BJ (cell line): ENCODE results near the gene ANO1. TPM values are rescaled to one million over a fixed set of nuclear protein-coding genes. Genes with fewer than 3 reads are reported as not detected.

ENCODE experiments used
- CTCF ChIA-PET: fragments of 350-600 bp; formaldehyde crosslinking; extraction: SDS; loops from one replicate; lab custom pipeline; 2021; ENCODE audit warnings: antibody characterized with exemption, inconsistent platforms; lab: Yijun Ruan, JAX
- POLR2A ChIA-PET: fragments of 300-600 bp; sonication (Branson Sonifier 250); formaldehyde crosslinking; extraction: SDS; loops from one replicate; lab custom pipeline; 2021; ENCODE audit warnings: antibody characterized with exemption; lab: Charles Lee
- DNase-seq: peaks from one replicate; pipeline ENCODE4 v3.0.0-alpha.2; 2011; ENCODE audit warnings: low read depth
- H3K27me3 ChIP-seq: 2 replicates; pipeline ENCODE4 v1.6.0; 2011; ENCODE audit warnings: low read length; ENCODE audit not compliant: control insufficient read depth, insufficient read depth
- H3K36me3 ChIP-seq: 2 replicates; pipeline ENCODE4 v1.5.1; 2011; ENCODE audit warnings: low read length; ENCODE audit not compliant: control insufficient read depth, insufficient read depth
- H3K4me3 ChIP-seq: 2 replicates; pipeline ENCODE4 v1.5.1; 2011; ENCODE audit warnings: low read depth, mild to moderate bottlenecking, control low read depth, low read length
- CTCF ChIP-seq: IDR thresholded peaks from 2 replicates; pipeline ENCODE4 v1.5.1; 2011; ENCODE audit warnings: low read depth, mild to moderate bottlenecking, control low read depth, inconsistent platforms, low read length, moderate library complexity; ENCODE audit not compliant: insufficient read depth
- polyA plus RNA-seq: library from polyadenylated mRNA; depleted of rRNA; stranded (reverse); fragments of >200 nt; gene quantifications from 2 replicates; pipeline ENCODE4 v1.2.3, GENCODE V29; 2011

Gene ANO1
- polyA plus RNA-seq, 1 experiment: 0.10 TPM

- POLR2A ChIA-PET: no interaction called here
These were observed 22.7 kb downstream of the ANO1 start for GRCh38 chr11:70100791-70101190.

DNA sequence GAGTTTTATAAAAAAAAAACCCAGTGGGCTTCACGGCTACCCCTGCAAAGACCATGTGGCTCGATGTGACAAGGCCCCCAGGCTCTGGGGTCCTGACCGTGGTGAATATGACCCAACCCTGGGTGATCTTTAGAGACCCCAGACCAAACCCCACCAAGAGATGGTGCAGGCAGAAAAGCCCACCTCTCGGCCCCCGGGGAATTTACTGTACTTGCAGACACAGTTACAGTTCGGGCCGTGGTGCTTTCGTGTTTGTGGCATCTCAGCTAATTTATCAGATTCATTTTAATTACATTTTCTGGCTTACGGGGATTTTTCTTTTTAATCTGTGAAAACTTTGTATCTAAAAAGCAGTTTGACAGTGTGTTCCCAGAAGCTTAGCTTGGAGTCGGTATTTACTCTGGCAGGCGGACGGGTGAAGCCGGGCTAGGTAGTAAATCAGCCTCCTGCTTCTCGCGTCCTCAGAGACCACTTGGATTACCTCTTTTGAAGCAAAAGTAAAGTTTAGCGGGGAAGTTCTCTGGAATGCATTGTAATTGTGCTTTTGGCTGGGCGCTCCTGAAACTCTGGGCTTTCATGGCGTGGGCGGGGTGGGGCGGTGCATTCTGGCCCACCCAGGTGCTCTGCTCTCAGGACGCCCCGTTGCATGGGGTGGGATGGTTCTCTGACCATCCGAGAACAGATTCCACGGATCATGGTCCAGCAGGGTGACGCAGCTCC, 25.3 kb downstream of the ANO1 start:
- ChIA-PET POLR2A (no interaction called here), CTCF (no interaction called here)
- no peak overlapping the region for H3K4me3 ChIP-seq
- no peak for TF ChIP-seq CTCF
- H3K27me3 ChIP-seq: peaks cover 7% of the 10 kb centered on the region
- H3K36me3 ChIP-seq: no peaks in the 10 kb centered on the region
- no peak for DNase-seq

More at GRCh38 chr11:70100791-70101190, 22.7 kb downstream of the ANO1 start:
- TF ChIP-seq CTCF: no peak
- CTCF ChIA-PET: no interaction called here
- Histone ChIP-seq H3K36me3 (no peaks in the 10 kb centered on the region), H3K4me3 (no peak overlapping the region), H3K27me3 (peaks cover 7% of the 10 kb centered on the region)
- no peak for DNase-seq

DNA sequence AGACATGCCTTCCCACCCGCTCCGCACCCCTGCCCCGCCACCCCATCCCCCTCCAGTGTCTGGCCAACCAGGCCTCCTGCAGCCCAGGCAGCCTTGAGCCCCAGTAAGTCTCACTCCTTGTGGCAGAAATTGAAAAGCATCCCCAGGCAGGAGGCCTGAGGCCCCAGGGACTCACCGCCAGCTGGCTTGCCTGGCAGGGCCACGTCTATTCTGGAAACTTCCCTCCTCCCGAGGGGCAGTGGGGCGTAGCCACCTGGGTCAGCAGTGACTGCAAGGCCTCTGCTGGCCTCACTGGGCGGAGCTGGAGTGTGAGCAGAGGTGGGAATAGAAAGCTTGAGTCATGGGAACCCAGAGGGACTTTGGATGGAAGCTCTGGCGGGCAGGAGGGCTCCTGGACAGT, 26.3 kb downstream of the ANO1 start:
- no peak for DNase-seq

GRCh38 chr11:70104961-70105360, 26.8 kb downstream of the ANO1 start:
- Histone ChIP-seq H3K27me3 (peaks cover 10% of the 10 kb centered on the region), H3K36me3 (no peaks in the 10 kb centered on the region), H3K4me3 (no peak overlapping the region)
- ChIA-PET POLR2A (no interaction called here), CTCF (interaction anchor here (0.6 kb wide), 1 partner anchor 151 kb away, joined by 3 read pairs; no protein-coding TSS in a partner anchor)
- TF ChIP-seq CTCF: no peak
- DNase-seq: no peak

More for the DNA sequence above, 26.3 kb downstream of the ANO1 start:
- H3K36me3 ChIP-seq: no peaks in the 10 kb centered on the region
- H3K27me3 ChIP-seq: peaks cover 7% of the 10 kb centered on the region
- ChIA-PET POLR2A (no interaction called here), CTCF (no interaction called here)
- TF ChIP-seq CTCF: no peak
- no peak overlapping the region for H3K4me3 ChIP-seq

- ChIA-PET POLR2A (no interaction called here), CTCF (interaction anchor here (0.6 kb wide), 1 partner anchor 151 kb away, joined by 3 read pairs; no protein-coding TSS in a partner anchor)
- Histone ChIP-seq H3K4me3 (no peak overlapping the region), H3K27me3 (peaks cover 10% of the 10 kb centered on the region), H3K36me3 (no peaks in the 10 kb centered on the region)
- TF ChIP-seq CTCF: no peak
- DNase-seq: no peak
These were observed 27.2 kb downstream of the ANO1 start for GRCh38 chr11:70105369-70105754.
